Stimulated activated CD8-positive, alpha-beta memory T cell treated with anti-CD3 and anti-CD28 coated beads, Interleukin-15, amount 100 ng/mL, for 48 hours (primary cell): ENCODE measurements around the gene LTBP2.

Source experiments
- DNase-seq, 2 donors: peaks; one replicate each; pipeline ENCODE4 v3.0.0-alpha.2; 2020; ENCODE audit warnings: low read depth in 2 of 2

Gene LTBP2

GRCh38 chr14:74591394-74591793 is 20.6 kb downstream of the LTBP2 start:
- no peak for DNase-seq

DNA sequence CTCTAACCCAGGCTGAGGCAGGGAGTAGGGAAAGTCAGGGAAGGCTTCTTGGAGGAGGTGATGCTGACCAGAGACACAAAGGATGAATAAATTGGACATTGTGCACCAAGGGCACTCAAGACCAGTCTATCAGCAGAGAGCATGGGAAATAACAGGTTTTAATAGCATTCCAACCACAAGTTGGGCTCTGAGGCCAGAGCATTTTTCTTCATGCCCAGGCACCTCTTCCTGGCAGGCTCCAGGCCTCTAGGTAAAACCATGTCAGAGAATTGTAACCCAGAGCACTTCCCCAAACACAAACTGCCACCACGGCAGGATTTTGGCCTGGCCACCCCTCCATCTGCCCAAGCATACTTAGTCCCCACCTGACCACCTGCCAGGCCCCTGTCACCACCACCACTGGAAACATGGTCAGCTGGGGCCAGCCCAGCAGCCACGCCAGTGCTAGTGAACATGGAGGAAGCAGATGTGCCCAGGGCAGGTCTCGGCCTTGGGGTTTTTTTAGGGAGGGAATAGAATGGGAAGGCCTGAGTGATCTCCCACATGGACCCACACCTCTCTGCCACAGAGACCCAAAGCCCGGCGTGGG is 22.7 kb downstream of the LTBP2 start:
- no peak for DNase-seq

DNA sequence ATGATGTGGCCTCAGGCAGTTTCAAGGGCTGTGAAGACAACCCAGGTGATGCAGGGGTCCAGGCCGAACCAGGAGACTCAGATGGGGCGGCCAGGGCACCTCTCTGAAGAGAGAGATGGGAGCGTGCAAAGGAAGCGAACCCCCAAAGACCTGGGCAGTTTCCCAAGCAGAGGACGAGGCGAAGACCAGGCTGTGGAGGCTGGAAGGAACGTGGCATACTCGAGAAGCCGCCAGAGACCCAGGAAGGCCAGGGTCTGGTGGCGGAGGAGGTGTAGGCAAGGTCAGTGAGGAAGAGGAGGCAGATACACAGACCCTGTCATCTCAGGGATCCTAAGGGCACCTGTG is 24.7 kb downstream of the LTBP2 start:
- DNase-seq, result no peak

DNA sequence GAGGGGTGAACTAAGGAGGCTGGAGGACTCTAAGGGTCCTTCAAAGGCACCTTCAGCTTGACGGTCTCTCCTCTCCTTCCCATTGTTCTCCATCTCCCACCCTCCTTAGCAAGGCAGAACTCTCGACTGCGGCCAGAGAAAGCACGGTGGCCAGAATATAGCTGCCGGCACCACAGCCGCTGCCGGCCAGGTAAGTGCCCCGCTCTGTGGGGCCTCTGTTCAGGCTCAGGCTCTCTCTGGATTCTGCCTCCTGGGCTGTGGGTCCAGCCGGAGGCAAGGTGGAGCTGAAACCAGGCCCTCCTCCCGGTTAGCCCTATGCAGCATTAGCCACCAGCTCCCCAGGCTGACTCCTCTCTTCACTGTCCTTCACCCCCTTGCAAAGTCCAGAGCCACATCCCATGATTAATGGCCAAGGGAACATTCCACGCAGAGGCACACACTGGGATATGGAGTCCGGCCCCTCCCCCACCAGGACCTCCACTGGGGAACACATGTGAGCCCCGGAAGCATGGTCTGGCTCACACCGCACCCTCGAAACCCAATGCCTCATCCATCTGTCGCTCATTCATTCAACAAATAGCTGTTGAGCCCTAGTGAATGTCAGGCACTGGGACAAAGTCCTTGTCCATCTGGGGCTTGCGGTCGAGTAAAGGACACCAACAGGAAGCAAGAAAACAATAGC is 25.2 kb downstream of the LTBP2 start:
- no peak for DNase-seq

DNA sequence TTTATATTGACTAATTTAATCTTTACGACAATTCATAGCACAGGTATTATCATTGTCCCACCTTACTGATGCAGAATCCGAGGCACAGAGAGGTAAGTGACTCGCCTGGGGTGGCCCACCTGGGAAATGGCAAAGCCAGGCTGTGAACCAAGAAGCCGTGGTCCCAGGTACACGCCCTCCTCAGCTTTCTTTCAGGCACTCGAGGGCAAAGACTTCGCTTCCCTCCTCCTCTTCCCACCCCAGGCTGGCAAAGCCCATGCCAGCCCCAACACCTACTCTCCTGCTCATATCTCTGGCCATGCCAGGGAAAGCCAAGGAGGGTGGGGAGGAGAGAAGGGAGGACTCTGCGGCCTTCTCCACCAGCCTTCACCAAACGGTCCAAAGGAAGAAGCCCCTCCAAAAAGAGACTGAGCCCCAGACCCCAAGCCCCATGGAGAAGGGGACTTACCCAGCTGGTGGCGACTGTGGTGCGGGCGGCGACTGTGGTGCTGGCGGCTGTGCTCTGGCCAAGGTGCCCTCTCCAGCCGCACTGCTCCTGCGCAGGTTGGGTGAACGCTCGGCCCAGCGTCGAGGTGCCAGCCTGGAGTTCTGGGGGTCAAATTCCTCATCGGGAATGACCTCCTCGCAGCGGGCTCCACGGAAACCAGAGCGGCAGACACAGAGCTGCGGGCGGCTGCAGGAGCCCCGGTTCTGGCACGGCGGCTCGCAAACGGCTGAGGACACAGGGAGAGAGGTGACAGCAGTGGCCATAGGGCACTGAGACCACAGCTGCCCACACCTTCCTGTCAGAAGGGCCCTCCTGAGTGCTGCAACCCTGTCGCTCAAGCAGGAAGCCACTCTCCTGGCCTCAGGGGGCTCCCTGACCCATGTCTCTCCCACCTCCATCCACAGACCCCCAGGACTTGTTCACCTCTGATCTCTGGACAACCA is 26.4 kb downstream of the LTBP2 start:
- no peak for DNase-seq

DNA sequence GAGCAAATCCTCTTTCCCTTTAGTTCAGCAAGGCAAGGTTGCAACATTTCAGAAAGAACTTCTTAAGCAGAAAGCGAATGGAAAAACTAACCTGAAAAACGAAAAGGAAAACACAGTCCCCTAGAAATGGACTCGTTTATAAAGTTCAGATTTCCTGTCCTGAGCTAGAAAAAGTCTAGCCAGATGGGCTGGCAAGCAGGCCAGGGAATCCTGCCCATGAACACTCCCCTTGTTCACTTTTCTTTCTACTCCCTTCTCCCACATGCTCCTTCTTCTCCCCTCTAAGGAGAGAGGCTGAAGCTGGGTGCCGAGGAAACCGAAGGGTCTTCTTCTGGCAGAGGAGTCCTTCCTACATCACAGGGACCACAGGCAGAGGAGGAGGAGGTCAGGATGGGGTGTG is 27.1 kb downstream of the LTBP2 start:
- no peak for DNase-seq

DNA sequence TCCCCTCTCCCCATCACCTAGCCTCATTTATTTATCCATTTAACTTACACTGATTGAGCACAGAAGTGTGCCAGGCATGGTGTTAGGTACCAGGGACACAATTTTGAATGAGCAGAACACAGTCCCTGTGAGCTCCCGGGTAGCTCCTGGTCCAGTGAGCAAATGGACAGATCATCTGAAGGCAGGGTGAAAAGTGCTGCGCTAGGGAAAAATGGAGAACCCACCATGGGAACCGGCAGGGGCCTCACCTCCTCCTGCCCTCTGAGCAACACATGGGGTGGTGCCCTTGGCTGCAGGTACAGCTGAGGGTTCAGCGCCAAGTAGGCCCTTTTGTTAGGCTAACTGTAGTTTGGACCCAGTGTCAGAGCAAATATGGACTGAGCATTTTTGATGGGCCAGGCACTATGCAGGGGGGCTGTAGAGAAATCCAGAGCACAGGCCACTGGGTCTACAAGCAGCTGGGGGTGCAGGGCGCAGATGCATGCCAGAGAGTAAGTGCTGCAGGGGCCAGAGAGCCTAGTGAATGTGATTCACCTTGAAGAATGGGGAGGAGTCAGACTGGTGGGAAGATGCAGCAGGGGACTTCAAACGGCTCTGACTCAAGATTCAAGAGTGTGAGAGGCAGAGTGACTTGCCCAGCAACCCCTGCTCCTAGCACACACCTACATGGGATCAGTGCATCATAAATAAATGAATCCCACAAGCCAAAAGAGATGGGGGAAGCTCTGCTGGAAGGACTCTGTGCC is 28.2 kb downstream of the LTBP2 start:
- no peak for DNase-seq

DNA sequence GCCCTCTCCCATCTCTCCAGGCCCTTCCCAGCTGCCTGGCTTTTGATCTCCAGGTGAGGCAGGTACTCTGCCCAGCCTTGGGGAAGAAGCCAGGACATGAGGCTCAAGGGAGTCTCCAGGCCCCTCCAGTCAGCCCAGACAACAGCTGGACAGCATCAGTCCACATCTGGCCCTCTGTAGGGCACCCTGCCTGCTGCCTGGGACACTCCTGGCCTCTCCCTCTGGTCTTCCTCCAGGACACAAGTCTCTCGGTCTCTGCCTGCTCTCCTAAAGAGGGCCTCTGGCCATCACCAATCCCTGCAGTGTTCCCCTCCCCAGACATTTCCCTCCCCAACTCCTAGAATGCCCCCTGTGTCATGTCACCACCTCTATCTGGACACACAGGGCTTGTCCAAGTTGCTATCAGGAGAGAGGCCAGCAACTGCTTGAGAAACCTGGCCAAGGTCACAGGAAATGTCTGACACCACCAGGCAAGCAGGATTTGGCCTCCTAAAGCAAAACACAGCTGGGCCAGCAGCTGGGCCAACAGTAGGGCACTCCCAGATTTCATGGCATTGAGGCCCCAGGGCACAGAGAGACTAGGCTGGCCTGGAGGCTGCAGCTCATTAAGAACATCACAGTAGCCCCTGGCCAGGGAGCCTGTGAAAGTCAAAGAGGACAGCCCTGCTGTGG is 29.0 kb downstream of the LTBP2 start:
- no peak for DNase-seq

GRCh38 chr14:74580275-74580672 is 31.8 kb downstream of the LTBP2 start:
- no peak for DNase-seq

DNA sequence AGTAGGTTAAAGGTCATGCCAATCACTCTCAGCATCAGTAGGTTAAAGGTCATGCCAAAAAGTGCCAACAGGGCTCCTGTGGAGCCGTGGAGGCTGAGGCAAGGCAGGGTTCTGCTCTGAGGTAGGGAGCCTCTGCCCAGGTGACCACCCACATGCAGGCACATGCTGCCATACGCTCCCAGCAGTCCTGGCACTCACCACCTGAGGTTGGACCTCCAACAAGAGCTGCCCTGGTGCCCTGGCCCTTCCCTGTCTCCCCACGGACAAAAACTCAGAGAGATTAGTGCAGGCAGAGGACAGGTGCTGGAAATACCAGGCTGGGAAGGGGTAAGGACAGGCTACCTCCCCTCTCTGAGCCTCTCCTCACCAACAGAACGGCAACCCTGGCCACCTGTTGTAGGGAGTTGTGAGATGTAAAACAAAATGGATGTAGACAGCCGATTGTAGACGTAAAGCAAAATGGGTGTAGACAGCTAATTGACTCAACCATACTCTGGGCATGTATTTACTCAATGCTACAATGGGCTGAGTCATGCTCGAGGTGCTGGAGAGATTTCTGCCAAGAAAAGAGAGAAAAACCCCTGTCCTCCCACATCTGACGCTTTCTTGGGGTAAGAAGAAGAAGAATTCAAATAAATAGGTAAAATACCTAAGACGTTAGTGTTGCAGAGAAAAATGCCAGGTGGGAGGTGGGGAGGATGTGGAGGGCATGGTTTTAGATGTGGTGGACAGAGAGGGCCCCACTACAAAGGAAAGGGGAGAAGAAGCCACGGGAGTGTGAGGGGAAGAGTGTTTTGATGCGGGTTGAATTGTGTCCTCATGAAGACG is 32.4 kb downstream of the LTBP2 start:
- DNase-seq, result peak; percentile 34 to 38

DNA sequence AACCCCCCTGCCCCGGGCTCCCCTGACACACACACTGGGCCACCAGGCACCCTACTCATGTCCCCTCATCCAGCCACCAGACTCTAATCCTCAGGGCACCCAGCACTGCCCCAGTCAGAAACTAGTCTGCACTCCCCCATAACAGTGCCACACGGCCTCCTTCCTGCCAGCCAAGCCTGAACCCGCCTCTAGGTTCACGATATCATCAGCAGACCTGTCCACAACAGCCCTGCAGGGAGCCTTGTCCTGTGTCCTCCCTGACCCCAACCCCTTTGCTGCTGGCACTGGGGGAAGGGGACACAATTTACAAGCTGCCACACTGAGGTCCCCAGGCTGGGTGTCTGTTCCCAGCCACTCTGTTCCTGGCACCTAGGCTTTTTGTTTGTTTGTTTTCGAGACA is 33.6 kb downstream of the LTBP2 start:
- DNase-seq, result no peak

- no peak for DNase-seq
These were observed 34.1 kb downstream of the LTBP2 start for GRCh38 chr14:74577948-74578275.

DNA sequence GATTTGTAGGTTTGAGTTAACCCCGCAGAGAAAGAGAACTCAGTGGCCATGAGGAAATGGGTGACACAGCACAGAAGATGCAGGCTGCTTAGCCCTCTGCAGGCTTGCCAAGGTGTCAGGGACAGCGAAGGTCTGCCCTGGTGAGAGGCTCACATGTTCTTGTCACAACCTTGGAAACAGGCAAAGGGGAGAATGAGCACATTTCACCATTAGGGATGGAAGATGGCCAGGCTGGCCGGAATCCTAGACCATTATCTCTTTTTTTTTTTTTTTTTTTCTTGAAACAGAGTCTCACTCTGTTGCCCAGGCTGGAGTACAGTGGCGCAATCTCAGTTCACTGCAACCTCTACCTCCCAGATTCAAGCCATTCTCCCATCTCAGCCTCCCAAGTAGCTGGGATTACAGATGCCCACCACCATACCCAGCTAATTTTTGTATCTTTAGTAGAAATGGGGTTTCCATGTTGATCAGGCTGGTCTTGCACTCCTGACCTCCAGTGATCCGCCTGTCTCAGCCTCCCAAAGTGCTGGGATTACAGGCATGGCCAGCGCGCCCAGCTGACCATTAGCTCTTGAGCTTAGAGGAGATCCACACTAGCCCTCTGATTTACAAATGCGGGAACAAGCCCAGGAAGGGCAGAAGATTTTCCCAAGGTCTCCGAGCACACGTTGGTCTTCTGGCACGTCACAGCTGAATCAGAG is 34.6 kb downstream of the LTBP2 start:
- DNase-seq, result no peak

- no peak for DNase-seq
These were observed 36.1 kb downstream of the LTBP2 start for GRCh38 chr14:74575936-74576335.

DNA sequence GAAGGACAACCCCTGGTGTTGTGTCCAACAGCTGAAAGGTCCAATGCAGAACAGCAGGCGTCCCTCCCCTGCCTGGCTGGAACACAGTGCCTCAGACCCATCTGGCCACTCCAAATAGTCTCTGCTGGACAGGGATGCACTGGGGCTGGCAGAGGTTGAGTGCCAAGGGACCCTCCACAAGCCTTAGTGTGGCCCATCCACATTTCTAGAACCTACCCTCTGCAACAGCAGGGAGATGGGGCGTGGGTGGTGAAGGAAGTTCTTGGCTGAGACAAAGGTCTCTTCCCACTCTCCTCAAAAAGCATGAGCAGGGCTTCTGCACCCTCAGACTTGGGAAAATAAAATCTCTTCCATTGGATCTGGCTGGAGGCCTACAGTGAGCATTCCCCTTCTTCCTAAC is 36.5 kb downstream of the LTBP2 start:
- no peak for DNase-seq

GRCh38 chr14:74574706-74575105 is 37.3 kb downstream of the LTBP2 start:
- no peak for DNase-seq

DNA sequence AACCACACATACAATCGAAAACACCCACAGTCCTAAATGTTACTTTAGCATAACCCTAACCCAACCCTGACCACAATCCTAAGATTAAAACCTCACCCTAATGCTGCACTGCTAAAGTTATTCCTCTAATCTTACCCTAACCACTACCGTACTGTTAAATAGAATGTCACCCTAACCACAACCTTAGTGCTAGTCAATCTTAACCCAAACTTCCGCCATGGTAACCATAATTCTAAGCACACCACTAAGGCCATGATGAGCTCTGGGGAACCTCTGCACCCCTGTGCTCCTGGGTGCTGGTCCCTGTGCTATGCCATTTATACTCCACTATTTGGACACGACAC is 38.0 kb downstream of the LTBP2 start:
- no peak for DNase-seq

- DNase-seq, result no peak
These were observed 38.5 kb downstream of the LTBP2 start for GRCh38 chr14:74573421-74574089.

DNA sequence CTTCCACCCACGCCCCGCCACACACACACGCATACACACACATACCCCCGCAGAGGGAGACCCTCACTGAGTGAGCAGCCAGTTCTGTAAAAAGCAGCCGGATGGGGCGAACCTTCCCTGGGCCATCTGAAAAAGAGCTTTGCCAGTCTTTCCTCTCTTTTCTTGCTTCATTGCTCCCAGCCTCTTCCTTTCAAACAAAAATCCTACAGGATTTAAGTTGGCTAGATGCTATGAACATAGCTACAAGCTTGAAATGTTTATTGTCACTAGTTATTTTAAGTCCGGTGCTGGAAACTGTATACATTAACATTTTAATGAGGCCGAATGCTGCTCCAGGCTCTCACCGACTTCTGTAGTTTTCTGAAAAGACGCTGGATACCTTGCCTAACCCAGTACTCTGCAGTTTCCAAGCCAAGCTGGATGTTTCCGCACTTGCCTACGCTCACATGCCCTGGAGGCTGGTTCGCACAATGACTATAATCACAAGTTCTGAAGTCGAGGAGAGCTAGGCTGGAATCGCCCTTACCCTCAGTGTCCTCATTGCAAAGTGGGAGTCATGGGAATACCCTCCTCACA is 39.2 kb downstream of the LTBP2 start:
- no peak for DNase-seq
